NCI-H69 (cell line): ENCODE measurements around the gene SIL1.
"Not testable (repeated sequence)": the region's sequence is repeated elsewhere in the genome, so short reads cannot be mapped to it uniquely, and the experiment has no call there.

Experiments
- DNase-seq: peaks from one replicate; lab custom pipeline; 2025; lab: John Stamatoyannopoulos, UW

Gene SIL1

GRCh38 chr5:139204196-139204595, 6.0 kb upstream of the SIL1 start:
- peak; percentile 36 for DNase-seq

- DNase-seq = no peak
Measured at GRCh38 chr5:139199321-139199720, 1.2 kb upstream of the SIL1 start.

- peak; percentile 55 for DNase-seq
Measured at GRCh38 chr5:139196296-139196956, 1.7 kb downstream of the SIL1 start.

- DNase-seq = no peak
Measured at GRCh38 chr5:139194486-139194885, 3.7 kb downstream of the SIL1 start.

- DNase-seq = peak; percentile 49
Measured at GRCh38 chr5:139193928-139194327, 4.2 kb downstream of the SIL1 start.

GRCh38 chr5:139192906-139193305, 5.3 kb downstream of the SIL1 start:
- not testable (repeated sequence) for DNase-seq

GRCh38 chr5:139191954-139192353, 6.2 kb downstream of the SIL1 start:
- DNase-seq = not testable (repeated sequence)

GRCh38 chr5:139190125-139190524, 8.0 kb downstream of the SIL1 start:
- no peak for DNase-seq

GRCh38 chr5:139188558-139189270, 9.5 kb downstream of the SIL1 start:
- no peak for DNase-seq

GRCh38 chr5:139186752-139187326, 11.3 kb downstream of the SIL1 start:
- no peak for DNase-seq

- DNase-seq = no peak
Measured at GRCh38 chr5:139186261-139186660, 11.9 kb downstream of the SIL1 start.

GRCh38 chr5:139185589-139185988, 12.6 kb downstream of the SIL1 start:
- DNase-seq = peak; percentile 22

- DNase-seq = peak; percentile 90
Measured at GRCh38 chr5:139183502-139183901, 14.7 kb downstream of the SIL1 start.

- DNase-seq = peak; percentile 38
Measured at GRCh38 chr5:139182528-139183296, 15.5 kb downstream of the SIL1 start.

GRCh38 chr5:139181835-139182452, 16.2 kb downstream of the SIL1 start:
- peak; percentile 64 for DNase-seq

GRCh38 chr5:139181322-139181730, 16.8 kb downstream of the SIL1 start:
- peak; percentile 63 for DNase-seq

GRCh38 chr5:139180850-139181249, 17.3 kb downstream of the SIL1 start:
- peak; percentile 77 for DNase-seq

GRCh38 chr5:139179778-139180513, 18.2 kb downstream of the SIL1 start:
- not testable (repeated sequence) for DNase-seq

GRCh38 chr5:139178935-139179334, 19.2 kb downstream of the SIL1 start:
- peak; percentile 78 for DNase-seq

GRCh38 chr5:139178589-139178917, 19.6 kb downstream of the SIL1 start:
- no peak for DNase-seq

GRCh38 chr5:139177809-139178588, 20.2 kb downstream of the SIL1 start:
- DNase-seq = peak; percentile 91
